Body of pancreas (tissue), 4 donors: Measurements from ENCODE around the gene ZNF473. TPM values are rescaled to one million over a fixed set of nuclear protein-coding genes. Genes with fewer than 3 reads are reported as not detected.

Experiments
- ATAC-seq: fragments of 150-250 bp; one replicate; pipeline ENCODE4 v1.9.1; 2016
- DNase-seq, 4 donors: peaks; one replicate each; pipeline ENCODE4 v3.0.0-alpha.2; 2019
- H3K27ac ChIP-seq, 4 donors: fragments of 200-600 bp; sonication (generic); 1 replicate in 3 of 4; 2 replicates in 1 of 4; pipeline versions ENCODE4 v1.5.1 to v1.6.1; 2016 to 2019; ENCODE audit warnings: mild to moderate bottlenecking in 1 of 4, mixed read lengths in 1 of 4, moderate library complexity in 1 of 4
- H3K27me3 ChIP-seq, 2 donors: fragments of 200-600 bp; sonication (generic); one replicate each; pipeline ENCODE4 v1.6.0; 2016; ENCODE audit warnings: mild to moderate bottlenecking in 1 of 2
- H3K36me3 ChIP-seq, 2 donors: fragments of 200-600 bp; sonication (generic); replicated peaks in 1 of 2; 2 replicates each; pipeline ENCODE4 v1.5.1; 2016; ENCODE audit warnings: low read depth in 2 of 2; ENCODE audit not compliant: insufficient read depth in 1 of 2
- H3K4me1 ChIP-seq: fragments of 200-600 bp; sonication (generic); one replicate; pipeline ENCODE4 v1.6.0; 2016
- H3K4me3 ChIP-seq, 2 donors: fragments of 200-600 bp; sonication (generic); 1 replicate in 1 of 2; 2 replicates in 1 of 2; pipeline ENCODE4 v1.5.1; 2016 to 2019
- H3K9me3 ChIP-seq, 3 donors: fragments of 200-600 bp; sonication (generic); 1 replicate in 2 of 3; 2 replicates in 1 of 3; pipeline ENCODE4 v1.5.1; 2016
- CTCF ChIP-seq, 7 experiments: fragments of 450-650 bp in 4 of 7; fragments of 200-600 bp in 3 of 7; sonication (generic) in 3 of 7; IDR thresholded peaks; one replicate each; pipeline ENCODE4 v1.5.1; 2016 to 2019; ENCODE audit warnings: antibody characterized with exemption in 7 of 7
- POLR2A ChIP-seq, 3 donors: fragments of 450-650 bp; IDR thresholded peaks; one replicate each; pipeline ENCODE4 v1.6.1; 2016; ENCODE audit warnings: antibody characterized with exemption in 3 of 3, mild to moderate bottlenecking in 2 of 3
- WGBS, 2 donors: methylation state at CpG; one replicate each; pipeline ENCODE4 v1.1.5; 2017; 5-methylcytosine and 5-hydroxymethylcytosine counted together
- intact Hi-C: fragments of 100-400 bp; cut with DNase I; formaldehyde crosslinking; loops from one replicate; pipeline ENCODE4 v1.15.1; 2023
- total RNA-seq, 2 donors: library from RNA; depleted of rRNA; stranded (reverse); fragments of >200 nt; gene quantifications; one replicate each; pipeline ENCODE4 v1.1.0, GENCODE V29; 2016

Gene ZNF473
- total RNA-seq, 2 donors from 2014 or later: 4.9 to 5.4 TPM

- DNase-seq (no peak), ATAC-seq (no peak)
- WGBS, 2 donors: 60 to 67% methylated on average over 6 of the region's 6 CpGs
- TF ChIP-seq CTCF (IDR thresholded peaks at IDR 0.05) (no peak), POLR2A (IDR thresholded peaks at IDR 0.05) (no peak)
- Histone ChIP-seq H3K27me3 (no peaks in the 10 kb centered on the region), H3K27ac (no peak overlapping the region), H3K36me3 (peaks cover 0 to 9% of the 10 kb centered on the region in 2 donors), H3K9me3 (no peaks in the 10 kb centered on the region), H3K4me1 (peaks cover 19% of the 10 kb centered on the region), H3K4me3 (no peak overlapping the region)
- intact Hi-C loops: no loop called here
Observed at GRCh38 chr19:50020481-50020880, 5.3 kb upstream of the ZNF473 start.

DNA sequence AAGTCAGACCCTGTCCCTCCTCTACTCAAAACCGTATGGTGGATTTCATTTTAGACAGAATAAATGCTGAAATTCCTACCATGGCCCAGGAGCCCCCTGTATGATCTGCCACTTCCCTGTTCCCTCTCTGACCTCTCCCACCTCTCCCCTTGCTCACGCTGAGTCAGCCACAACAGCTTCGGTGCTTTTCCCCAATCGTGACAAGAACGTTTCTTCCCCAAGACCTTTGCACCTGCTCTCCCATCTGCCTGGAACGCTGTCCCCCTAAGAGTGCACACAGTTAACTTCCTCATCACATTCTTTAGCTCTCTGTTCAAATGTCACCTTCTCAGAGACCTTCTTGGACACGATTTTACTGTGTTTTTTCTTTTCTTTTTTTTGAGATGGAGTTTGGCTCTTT lies 3.0 kb upstream of the ZNF473 start:
- Histone ChIP-seq H3K9me3 (no peaks in the 10 kb centered on the region), H3K4me3 (no peak overlapping the region), H3K4me1 (peaks cover 35% of the 10 kb centered on the region), H3K27ac (no peak overlapping the region), H3K36me3 (no peaks in the 10 kb centered on the region), H3K27me3 (no peaks in the 10 kb centered on the region)
- ATAC-seq (no peak), DNase-seq (no peak)
- intact Hi-C loops: no loop called here
- 56 to 74% methylated on average over 7 of the region's 7 CpGs for WGBS, 2 donors
- TF ChIP-seq CTCF (IDR thresholded peaks at IDR 0.05) (no peak), POLR2A (IDR thresholded peaks at IDR 0.05) (no peak)

DNA sequence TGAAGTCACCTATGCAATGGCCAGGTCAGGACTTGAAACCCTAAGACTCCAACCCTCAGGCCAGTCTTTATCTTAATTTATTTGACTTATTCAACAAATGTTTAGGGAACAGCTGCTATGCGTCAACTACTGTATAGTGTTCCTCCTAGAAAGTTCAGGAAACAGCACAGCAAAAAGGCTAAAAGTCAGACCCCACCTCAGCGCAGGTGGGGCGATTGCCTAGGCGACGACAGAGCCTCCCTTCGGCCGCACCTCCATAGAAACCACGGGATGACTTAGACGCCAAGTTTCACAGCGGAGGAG lies 1.1 kb upstream of the ZNF473 start:
- ATAC-seq (no peak), DNase-seq (no peak)
- no peak for TF ChIP-seq POLR2A (IDR thresholded peaks at IDR 0.05)
- TF ChIP-seq CTCF (IDR thresholded peaks at IDR 0.05): no peak
- H3K4me1 ChIP-seq: peaks cover 35% of the 10 kb centered on the region
- intact Hi-C loops: no loop called here
- 0% methylated on average over 6 to 10 of the region's 10 CpGs for whole genome bisulfite sequencing, 2 donors
- H3K27me3 ChIP-seq: no peaks in the 10 kb centered on the region
- H3K27ac ChIP-seq: peak overlapping the region; percentile 48 to 92 (median 84)
- H3K4me3 ChIP-seq: peak overlapping the region; percentile 63 to 81
- H3K9me3 ChIP-seq: no peaks in the 10 kb centered on the region
- no peaks in the 10 kb centered on the region for H3K36me3 ChIP-seq

GRCh38 chr19:50025022-50025793 lies 597 bp upstream of the ZNF473 start, which contains the start of gene VRK3:
Gene VRK3 (minus strand): TSS chr19:50025372. CDS start chr19:50016162, 9,210 bp downstream.
- H3K4me1 ChIP-seq: peaks cover 35% of the 10 kb centered on the region
- intact Hi-C loops: no loop called here
- H3K27ac ChIP-seq: peak within 1 kb of the TSS; percentile 81 to 92 (median 86)
- H3K36me3 ChIP-seq: no peaks in the 10 kb centered on the region
- DNase-seq (peak; percentile 99 to 100 (median 100)), ATAC-seq (peak; percentile 97)
- H3K27me3 ChIP-seq: no peaks in the 10 kb centered on the region
- TF ChIP-seq CTCF (IDR thresholded peaks at IDR 0.05) (peak in 1 of 7 experiments; percentile 17), POLR2A (IDR thresholded peaks at IDR 0.05) (peak; percentile 19 to 78 (median 77))
- H3K9me3 ChIP-seq: no peaks in the 10 kb centered on the region
- peak within 1 kb of the TSS; percentile 63 to 81 for H3K4me3 ChIP-seq
- WGBS, 2 donors: 0% methylated on average over 18 to 58 of the region's 59 CpGs

- H3K27me3 ChIP-seq: no peaks in the 10 kb centered on the region
- no peak for ATAC-seq
- no peak overlapping the region for H3K27ac ChIP-seq
- no peak for TF ChIP-seq POLR2A (IDR thresholded peaks at IDR 0.05)
- H3K9me3 ChIP-seq: no peaks in the 10 kb centered on the region
- intact Hi-C loops: no loop called here
- no peaks in the 10 kb centered on the region for H3K36me3 ChIP-seq
- peaks cover 32% of the 10 kb centered on the region for H3K4me1 ChIP-seq
- no peak for DNase-seq
- 83 to 87% methylated on average over 7 of the region's 7 CpGs for WGBS, 2 donors
- H3K4me3 ChIP-seq: no peak overlapping the region
Observed at GRCh38 chr19:50026550-50026906, 723 bp downstream of the ZNF473 start.
